Femur (tissue), 1 donor: Measurements from ENCODE around the gene AGBL3.
"Not testable (repeated sequence)": the region's sequence is repeated elsewhere in the genome, so short reads cannot be mapped to it uniquely, and the experiment has no call there.

Source experiments
- DNase-seq: peaks from one replicate; pipeline ENCODE4 v3.0.0-alpha.2; 2017

AGBL3 gene

DNA sequence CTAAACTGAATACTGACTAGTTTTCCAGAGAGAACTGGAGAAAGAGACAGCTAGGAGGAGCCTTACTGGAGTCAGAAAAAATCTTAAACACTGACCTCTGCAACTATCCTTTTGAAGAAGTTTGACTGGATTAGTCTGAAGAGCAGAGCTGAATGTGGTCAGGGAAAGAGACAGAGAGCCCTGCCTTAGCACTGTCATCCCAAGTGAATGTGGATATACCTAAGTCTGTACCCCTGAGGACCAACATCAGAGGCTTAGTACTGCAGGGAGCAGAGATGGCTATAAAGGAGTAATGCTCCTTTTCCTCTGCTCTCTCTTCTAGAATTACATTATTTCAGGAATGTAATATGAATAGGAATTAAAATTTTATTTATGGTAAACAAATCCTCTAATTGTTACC, 91.7 kb downstream of the AGBL3 start:
- no peak for DNase-seq

DNA sequence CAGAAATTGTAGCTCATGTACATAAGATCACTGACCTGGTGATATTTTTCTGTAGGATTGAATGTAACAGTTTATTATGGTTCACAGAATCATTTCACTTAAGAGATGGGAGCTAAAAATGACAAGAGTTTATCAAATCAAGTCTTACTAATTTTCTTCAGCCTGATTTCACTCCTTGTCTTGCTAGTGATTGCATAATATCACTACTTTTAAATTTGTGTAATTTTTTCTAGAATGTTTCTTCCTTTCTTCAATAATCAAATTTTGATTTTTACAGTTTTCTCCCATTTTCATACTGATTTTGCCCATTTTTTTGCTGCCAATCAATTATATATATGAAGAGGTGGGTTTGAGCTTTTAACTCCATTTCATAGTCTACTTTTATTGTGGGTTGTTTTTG, 92.8 kb downstream of the AGBL3 start:
- no peak for DNase-seq

DNA sequence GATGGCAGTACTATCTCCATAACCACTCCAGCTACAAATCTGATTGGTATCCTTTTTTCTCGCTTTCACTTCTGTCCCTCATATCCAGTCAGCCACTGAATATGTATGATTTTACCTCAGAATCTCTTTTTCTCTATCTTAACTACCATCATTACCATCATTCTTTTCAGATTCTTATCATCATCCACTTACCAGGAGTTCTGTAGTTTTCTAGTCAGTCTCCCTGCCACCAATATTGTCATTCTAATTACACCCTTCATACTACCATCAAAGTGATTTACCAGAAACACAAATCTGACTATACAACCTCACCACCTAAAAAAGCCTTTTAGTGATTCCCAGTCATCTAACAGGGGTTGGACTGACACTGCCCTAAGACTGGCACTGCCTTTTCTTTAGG, 96.7 kb downstream of the AGBL3 start:
- DNase-seq = no peak

DNA sequence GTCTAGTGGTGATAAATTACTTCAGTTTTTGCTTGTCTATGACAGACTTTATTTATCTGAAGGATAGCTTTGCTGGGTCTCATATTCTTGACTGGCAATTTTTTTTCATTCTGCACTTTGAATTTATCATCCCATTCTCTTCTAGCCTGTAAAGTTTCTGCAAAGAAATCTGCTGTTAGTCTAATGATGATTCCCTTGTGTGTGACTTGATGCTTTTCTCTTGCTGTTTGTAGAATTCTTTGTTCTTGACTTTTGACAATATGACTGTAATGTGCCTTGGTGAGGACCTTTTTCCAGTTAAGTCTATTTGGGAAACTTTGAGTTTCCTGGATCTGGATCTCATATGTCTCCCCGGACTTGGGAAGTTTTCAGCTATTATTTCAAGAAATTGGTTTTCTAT, 102.3 kb downstream of the AGBL3 start:
- DNase-seq = no peak

DNA sequence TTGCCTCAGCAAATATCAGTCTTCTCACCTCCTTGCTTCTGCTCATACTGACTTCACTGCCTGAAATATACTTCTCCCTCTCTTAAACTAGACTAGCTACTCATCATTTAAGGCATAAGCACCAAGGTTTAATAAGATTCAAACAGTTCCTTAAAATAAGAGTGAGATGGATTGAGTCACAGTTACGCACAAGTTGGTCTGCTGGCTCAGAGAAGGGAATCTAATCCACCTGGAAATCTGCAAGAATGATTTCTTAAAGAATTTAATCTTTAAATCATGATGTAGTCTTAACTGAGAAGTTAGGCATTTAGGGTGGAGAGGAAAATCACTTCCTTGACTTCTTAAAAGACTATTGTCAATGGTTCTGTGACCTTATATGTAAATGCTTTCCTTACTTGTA, 105.4 kb downstream of the AGBL3 start:
- no peak for DNase-seq

DNA sequence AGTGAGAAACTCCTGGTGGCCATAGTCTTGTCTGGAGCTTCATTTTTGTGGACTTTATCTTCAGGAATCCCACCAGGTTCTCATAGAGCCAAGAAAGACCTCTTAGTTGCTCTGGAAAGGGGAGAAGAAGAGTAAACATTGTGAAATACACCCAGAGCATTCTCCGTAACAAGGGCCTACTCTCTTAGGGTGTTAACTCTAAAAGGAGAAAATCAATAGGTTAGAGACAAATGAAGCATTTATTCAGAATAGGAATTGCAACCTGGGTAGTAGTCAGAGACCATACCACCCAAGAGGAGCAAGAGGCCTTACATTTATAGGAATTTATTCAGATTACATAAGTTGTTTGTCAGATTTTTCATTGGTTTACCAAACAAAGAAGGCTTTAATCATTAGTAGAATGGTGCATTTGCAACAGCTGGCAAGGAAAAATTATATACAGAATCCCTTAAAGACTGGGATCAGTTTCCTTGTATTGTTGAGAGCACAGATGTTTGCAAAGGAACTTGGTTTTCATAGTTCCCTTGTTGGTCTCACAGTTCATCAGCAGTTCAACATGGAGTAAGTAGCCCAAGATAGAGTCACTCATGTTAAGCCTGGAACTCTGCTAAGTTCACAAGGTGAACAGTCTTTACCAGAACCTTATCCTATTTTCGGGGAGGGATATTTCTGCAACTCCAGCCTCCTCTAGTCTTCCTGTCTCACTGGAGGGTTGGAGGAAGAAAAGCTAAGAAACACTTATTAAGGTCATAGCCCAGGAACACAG, 108.3 kb downstream of the AGBL3 start:
- no peak for DNase-seq

DNA sequence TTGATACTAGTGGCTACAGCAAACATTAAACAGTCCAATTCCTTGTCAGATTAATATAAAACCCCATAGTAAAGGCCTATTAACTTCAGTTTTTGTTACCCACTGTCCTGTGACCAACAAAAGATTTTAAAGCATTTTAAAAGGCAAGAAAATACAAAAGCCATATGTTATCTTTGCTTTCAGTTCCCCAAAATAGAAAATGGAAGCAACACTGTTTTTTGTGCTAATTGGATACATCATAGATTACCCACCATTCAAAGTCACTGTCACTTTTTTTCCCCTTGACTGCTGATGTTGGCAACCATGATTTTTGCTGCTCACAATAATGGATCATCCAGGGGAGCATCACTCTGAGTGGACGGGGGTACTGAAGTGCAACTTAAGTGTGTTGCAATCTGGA, 109.1 kb downstream of the AGBL3 start:
- DNase-seq = no peak

DNA sequence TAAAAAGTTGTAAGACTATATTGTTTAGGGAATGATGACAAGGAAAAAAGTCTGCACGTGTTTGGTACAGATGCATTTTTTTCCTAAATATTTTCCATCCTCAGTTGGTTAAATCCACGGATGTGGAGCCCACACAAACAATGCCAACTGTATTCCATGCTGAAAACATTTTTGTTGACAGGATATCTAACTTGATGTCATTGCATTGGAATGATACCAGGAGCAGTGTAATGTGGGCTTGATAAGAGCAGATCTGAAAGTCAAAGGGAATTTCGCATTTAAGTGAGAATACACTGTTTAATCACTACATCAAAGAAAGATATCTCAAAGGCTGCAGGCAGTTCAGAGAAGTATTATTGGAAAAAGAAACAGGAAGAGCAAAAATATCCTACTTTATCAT, 112.1 kb downstream of the AGBL3 start:
- no peak for DNase-seq

DNA sequence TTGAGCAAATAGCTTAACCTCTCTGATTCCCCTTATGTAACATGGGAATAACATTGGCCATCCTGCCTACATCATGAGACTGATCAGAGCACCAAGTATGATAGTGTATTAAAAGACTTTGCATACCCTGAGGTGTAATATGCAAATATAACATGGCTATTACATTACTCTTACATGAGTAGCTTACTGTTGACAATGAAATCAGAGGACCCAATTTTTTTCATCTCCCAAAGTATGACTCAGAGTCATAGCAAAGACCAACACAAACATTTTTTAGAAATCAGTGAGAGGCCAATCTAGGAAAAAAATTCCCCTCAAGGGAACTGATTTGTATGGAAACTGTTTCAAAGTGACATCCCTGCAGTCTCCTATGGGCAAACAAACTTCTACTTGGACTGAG, 114.5 kb downstream of the AGBL3 start:
- DNase-seq = no peak

DNA sequence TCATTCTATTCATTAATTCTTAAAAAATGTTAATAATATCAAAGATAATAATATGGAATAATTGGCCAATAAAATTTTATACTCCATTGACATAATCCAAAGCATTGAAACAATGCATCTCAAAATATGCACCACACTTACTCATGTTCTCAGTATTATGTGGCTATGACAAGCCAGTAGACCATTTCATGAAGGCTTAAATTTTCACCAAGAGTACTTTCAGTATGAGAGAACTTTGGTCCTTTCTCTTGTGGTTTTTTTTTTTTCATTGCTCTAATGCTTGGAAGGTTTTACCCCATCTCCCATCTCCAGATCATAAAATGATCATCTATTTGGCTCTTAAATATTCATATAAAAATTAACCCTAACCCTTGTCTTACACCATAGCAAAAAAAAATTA, 116.1 kb downstream of the AGBL3 start:
- DNase-seq = no peak

DNA sequence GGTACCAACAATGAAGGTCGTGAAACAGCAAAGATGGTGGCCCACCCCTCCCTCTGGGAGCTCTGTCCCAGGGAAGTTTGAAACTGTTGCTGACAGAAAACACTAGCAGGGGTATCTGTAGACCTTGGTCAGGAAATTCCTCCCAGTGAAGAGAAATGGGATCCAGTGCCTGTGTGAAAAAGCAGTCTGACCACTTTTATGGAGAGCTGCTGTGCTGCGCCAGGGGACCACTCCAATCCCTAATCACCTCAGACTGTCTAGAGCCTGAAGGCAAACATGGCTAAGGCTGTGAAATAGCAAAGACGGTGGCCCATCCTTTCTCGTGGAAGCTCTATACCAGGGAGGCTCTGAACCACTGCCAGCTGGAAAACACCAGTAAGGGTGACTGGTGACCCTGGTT, 123.3 kb downstream of the AGBL3 start:
- no peak for DNase-seq

DNA sequence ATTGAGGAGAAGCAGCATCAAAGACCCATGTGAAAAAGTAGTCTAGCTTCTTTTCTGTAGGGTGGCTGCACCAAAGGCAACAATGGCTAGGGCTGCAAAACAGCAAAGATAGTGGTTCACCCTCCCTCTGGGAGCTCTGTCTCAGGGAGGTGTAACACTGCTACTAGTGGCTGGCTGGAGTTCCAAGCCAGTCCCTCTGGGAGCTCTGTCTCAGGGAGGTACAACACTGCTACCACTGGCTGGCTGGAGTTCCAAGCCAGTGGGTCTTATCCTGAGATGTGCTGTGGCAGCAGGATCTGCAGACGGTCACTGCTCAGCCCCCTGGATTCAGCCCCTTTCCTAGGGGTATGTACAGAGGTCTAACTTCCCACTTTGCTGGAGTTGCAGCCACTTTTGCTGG, 123.7 kb downstream of the AGBL3 start:
- no peak for DNase-seq

DNA sequence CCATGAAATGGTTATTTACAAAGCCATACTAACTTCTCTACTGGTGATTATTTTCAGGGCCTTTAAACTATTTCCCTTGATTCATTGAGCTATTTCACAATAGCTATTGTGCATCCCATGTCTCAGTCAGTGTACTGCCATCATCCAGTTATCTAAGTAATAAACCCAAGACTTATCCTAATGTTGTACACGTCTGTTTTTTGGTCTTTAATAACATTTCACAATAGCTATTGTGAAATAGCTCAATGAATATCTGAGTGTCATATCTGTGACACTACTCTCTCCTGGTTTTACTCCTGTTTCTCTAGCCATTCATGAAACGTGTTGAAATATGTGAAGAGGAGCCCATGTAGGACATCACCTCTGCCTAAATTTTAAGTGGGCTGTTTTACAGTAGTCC, 125.1 kb downstream of the AGBL3 start:
- DNase-seq = no peak

DNA sequence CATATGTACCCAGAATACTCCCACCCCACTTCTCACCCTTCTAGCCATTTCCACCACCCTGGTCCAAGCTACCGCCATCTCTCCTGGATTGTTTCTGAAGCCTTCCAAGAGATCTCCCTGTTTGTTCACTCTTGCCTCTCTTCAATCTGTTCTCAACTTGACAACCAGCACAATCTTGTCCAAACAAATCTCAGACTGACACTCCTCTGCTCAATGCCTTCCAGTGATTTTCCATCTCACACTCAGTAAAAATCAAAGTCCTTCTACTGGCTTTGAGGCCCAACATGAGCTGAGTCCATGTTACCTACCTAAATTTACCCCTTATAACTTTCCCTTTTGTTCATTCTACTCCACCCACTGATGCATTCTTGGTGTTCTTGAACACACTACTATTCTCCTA, 128.3 kb downstream of the AGBL3 start:
- DNase-seq = no peak

DNA sequence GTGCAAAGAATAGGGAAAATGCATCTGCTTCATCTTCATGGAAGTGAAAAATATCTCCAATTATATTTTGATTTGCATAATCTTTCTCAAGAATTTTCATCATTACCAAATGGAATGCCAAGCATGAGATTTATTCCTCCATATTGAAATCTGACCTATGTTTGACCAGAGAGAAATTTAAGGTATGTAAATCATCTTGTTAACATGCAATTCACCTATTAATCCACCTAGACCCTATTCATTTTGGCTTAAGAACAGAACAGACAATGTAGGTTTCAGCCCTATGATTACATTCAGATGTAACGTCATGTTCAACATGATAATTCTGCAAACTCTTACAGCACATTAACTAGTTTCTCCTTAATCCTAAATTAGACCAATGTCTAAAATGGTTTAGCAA, 130.8 kb downstream of the AGBL3 start:
- DNase-seq = no peak

DNA sequence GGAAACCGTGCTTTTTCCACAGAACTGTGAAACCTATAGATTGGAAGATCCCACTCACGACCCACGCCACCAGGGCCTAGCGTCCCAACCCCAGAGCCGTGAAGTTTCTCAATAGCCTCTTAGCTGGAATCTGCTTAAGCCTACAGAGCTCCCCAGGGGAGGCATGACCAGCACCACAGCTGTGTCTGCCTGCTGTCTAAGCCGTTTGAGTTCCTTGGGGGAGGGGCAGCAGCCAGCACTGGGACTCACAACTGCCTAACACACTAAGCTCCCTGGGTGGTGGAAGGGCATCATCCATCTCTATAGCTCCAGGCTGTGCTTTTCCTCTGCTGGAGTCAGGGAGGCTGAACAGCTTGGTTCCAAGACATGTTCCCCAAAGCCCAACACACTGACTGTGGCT, 135.6 kb downstream of the AGBL3 start:
- DNase-seq = no peak

DNA sequence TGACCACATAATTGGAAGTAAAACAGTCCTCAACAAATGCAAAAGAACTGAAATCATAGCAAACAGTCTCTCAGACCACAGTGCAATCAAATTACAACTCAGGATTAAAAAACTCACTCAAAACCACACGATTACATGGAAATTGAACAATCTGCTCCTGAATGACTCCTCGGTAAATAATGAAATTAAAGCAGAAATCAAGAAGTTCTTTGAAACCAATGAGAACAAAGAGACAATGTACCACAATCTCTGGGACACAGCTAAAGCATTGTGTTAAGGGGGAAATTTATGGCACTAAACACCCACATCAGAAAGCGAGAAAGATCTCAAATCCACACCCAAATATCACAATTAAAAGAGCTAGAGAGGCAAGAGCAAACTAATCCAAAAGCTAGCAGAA, 138.3 kb downstream of the AGBL3 start:
- DNase-seq = not testable (repeated sequence)

DNA sequence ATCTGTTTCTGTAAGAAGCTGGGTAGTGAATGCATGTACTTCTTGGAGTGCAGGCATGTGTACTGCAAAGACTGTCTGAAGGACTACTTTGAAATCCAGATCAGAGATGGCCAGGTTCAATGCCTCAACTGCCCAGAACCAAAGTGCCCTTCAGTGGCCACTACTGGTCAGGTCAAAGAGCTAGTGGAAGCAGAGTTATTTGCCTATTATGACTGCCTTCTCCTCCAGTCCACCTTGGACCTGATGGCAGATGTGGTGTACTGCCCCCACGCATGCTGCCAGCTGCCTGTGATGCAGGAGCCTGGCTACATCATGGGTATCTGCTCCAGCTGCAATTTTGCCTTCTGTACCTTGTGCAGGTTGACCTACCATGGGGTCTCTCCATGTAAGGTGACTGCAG, 142.6 kb downstream of the AGBL3 start:
- no peak for DNase-seq

DNA sequence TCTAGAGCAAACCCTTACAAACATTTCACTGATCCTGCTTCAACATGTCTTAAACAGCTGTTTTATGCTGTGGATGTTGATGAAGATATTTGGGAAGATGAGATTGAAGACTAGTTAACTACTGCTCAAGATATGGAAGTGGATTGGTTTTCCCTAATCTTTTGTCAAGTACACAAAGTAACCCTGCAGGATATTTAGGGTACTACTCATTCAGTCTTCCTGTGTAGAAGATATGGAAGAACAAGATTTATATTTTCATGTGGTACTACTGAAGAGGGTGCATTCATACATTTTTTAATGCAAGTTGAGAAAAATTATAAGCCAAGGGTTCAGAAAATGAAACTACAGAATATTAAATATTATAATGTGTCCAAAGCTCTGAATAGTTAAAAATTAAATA, 143.3 kb downstream of the AGBL3 start:
- no peak for DNase-seq

DNA sequence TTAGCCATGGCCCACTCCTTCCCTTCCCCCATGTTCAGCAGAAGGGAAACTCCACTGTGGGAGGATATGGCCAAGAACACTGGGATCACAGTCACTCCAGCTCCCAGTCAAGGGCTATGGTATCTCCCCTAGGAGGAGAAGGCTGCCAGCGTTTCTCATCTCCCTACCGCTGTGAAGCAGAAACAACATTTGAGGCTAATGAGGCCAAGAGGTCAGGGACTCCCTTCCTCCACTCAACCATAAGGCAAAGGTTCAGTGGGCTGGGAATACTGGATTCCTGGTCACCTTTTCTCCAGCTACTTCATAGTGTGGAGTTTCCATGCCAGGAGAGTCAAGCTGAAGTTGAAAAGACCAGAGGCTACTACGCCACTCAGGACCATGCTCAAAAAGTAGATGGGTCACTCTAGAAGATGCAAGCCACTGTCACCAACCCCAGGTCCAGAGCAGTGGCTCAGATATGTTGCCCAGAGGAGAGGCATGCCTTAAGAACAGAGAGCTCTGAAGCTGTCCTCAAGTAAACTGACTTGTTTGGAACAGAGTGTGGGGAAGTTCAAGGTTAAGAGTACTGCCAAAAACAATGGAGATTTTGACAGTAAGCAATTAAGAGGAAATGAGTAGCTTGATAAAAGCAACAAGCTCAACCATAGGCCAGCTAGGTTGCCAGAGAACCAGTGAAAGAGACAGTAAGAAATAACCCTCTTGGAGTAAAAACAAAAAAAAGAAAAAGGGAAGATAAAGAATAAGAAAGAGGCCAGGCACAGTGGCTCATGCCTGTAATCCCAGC, 157.8 kb downstream of the AGBL3 start:
- DNase-seq = no peak

DNA sequence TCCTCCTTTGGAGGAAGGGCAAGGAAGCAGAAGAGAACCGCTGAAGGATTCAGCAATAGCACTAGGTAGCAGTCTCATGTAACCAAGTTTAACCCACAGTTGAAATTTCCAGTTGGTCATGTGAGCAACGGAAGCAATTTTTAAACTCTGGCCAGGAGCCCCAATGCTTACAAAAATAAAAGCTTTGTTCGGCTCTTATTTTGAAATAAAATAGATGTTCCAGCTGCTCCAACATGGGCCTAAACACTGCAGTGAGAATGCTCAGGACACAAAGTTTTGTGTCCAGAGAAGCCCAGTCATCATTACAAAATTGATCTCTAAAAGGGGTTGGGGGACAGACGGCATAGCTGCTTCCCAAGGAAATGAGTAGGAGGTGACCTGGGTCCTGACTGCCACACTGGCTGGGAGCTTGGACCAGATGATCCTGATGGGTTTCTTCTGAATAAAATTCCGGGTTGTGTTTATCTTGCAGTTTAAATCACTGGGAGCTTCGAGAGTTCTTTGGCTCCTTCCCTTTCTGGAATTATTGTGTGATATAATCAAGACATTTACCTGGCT, 161.1 kb downstream of the AGBL3 start:
- no peak for DNase-seq

DNA sequence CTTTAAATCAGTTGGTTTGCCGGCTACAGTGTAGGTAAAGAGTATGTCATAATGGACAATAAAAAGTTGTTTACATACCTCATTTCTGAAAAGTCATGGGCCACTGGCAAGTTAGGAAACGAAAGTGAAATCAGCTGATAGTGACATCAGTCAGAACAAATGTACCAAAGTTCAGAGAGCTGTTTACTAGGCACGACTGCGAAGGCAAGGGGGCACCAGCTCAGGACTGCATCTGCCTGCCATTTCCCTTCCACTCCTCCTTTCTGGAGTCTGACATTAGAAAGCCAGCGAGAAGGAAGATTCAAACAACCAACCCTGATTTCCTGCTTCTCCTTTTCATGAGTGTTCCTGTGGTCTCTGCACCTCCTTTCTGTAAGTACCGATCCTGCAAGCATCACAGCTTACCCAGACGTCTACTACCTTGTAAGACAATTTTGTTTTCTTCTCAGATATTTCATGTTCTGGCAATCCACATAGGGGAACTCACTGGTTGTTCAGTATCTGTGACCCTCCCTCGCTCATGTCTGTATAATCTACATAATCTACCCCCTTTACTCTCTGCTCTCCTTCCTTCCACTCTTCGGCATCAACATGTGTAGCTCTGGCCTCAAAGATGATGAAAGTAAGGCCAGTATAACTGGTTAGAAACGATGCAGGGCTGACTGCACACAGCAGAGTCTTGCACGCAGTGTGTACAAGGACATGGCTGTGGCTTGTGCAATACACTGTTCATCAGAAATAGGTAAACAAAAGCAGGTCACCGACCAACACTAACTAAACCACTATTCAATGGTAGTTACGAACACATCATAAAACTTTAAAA, 161.8 kb downstream of the AGBL3 start, which contains the start of gene TMEM140:
TSS of gene TMEM140 (plus strand) at position 174 of the 823 bp plus-strand sequence. CDS start 16,370 bp downstream, outside the sequence.
- DNase-seq = no peak

DNA sequence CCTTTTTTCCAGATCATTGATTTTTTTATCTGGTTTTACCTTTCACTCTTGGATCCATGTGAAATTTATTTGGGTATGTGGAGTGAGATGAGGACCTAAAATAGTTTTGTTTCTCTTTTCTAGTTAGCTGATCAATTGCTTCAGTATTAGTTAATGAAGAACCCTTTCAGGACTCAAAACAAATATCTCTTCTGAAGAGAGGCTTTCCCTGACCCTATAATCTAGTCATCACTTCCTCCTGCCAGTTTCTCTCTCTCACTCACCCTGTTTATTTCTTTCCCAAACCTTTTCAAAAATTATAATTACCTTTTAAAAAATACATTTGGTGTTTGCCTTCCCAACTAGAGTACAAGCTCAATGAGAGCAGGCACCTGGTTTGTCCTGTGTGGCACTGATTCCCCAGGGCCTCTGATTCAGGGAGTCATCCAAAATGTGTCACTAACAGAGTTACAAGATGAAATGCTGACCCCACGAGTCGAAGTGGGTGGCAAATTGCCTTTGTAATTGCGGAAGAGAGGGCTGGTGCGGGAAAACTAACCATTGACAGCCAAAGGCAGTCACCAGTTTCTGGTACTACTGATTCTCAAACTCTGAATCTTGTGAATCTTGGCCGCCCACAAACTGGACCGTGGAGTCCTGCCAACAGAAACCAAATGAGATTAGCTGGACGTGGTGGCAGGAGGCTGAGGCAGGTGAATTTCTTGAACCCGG, 163.9 kb downstream of the AGBL3 start:
- DNase-seq = no peak
